ENCODE data around the gene CSNK1G1.

DNA sequence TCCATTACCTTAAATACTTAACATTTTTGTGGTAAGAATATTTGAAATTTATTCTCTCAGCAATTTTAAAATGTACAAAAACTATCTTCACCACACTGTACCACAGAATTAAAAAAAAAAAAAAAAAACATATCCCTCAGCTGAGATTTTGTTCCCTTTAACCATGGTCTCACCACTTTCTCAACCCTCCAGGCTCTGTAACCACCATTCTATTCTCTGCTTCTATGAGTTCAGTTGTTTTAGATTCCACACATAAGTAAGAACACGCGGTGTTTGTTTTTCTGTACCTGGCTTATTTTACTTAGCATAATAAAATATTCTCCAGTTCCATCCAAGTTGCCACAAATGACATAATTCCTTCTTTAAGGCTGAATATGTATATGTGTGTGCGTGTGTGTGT is 41.5 kb downstream of the CSNK1G1 start:
- TF ChIP-seq POLR2A (IDR thresholded peaks at IDR 0.05; ENCODE audit: low read length) (no peak), GATA1 (IDR thresholded peaks at IDR 0.05; ENCODE audit: low read depth, low read length) (no peak)
